NB4 (cell line): ENCODE data around the gene AHCY.

Experiments used
- CTCF ChIP-seq: IDR thresholded peaks from one replicate; pipeline ENCODE4 v1.5.1; 2012; ENCODE audit warnings: low read depth, low read length
- MAX ChIP-seq: IDR thresholded peaks from 2 replicates; pipeline ENCODE4 v1.6.1; 2011; ENCODE audit warnings: low read depth, low read length
- POLR2A ChIP-seq: IDR thresholded peaks from 2 replicates; pipeline ENCODE4 v1.6.1; 2011; ENCODE audit warnings: mild to moderate bottlenecking; ENCODE audit not compliant: insufficient read length; ENCODE audit errors: extremely low read depth

GRCh38 chr20:34331838-34332237 is 28.7 kb upstream of the AHCY start:
- TF ChIP-seq POLR2A (no peak), CTCF (no peak), MAX (no peak)
